ENCODE results near the gene PWWP2B. TPM values are rescaled to one million over a fixed set of nuclear protein-coding genes. Genes with fewer than 3 reads are reported as not detected.

PWWP2B gene
- total and polyA plus RNA-seq, 10 of the 15 experiments (the other 5 are each of a cell fraction or from before 2014, with no cell fraction given) = 0.04 to 0.87 (median 0.35) TPM; not detected in 4

GRCh38 chr10:132458071-132458585 is 61.1 kb downstream of the PWWP2B start:
- Histone ChIP-seq H2AFZ (ENCODE audit: control insufficient read depth, low read depth, low read length) (no peak overlapping the region), H4K20me1 (ENCODE audit: control insufficient read depth, insufficient read depth) (no peaks in the 10 kb centered on the region), H3K9ac (ENCODE audit: control insufficient read depth, insufficient read depth, low read length) (no peak overlapping the region), H3K9me3 (replicated peaks; ENCODE audit: control insufficient read depth, insufficient read depth, low read length) (no peaks in the 10 kb centered on the region), H3K36me3 (ENCODE audit: control insufficient read depth in 2 of 2, insufficient read depth in 2 of 2, low read length in 1 of 2) (no peaks in the 10 kb centered on the region), H3K4me2 (ENCODE audit: control insufficient read depth, insufficient read depth) (no peak overlapping the region), H3K4me1 (ENCODE audit: control insufficient read depth, insufficient read depth, low read length) (no peaks in the 10 kb centered on the region), H3K79me2 (ENCODE audit: control insufficient read depth, insufficient read depth, low read length) (no peaks in the 10 kb centered on the region), H3K27ac (ENCODE audit: control insufficient read depth, insufficient read depth) (no peak overlapping the region), H3K27me3 (replicated peaks in 1 of 2; ENCODE audit: control insufficient read depth in 2 of 2, insufficient read depth in 2 of 2, low read length in 1 of 2) (no peaks in the 10 kb centered on the region; a peak in 2 of 4 replicates), H3K4me3 (no peak overlapping the region)
- FAIRE-seq (no peak), DNase-seq (ENCODE audit: low read depth, low spot score) (no peak), ATAC-seq (no peak)
- in situ Hi-C loops (cut with MboI) (loop anchor here (5.0 to 10.0 kb wide), 3 partner anchors 74 to 563 kb away; no protein-coding TSS in a partner anchor), intact Hi-C loops (cut with micrococcal nuclease; ENCODE audit: unreplicated experiment) (loop anchor here (1.0 to 5.0 kb wide), 2 partner anchors 119 to 179 kb away; no protein-coding TSS in a partner anchor)
- POLR2A ChIA-PET = no interaction called here
- CTCF ChIA-PET = interaction anchor here (1.0 to 3.2 kb wide), 6 partner anchors 72 to 235 kb away, joined by 3 to 25 read pairs (median 7); no protein-coding TSS in a partner anchor
- SMC1A ChIA-PET (ENCODE audit: uncharacterized antibody, unreplicated experiment) = interaction anchor here (1.6 to 3.1 kb wide), 5 partner anchors 82 to 181 kb away, joined by 7 to 33 read pairs (median 16); no protein-coding TSS in a partner anchor
- no TSS peak for BruUV-seq (replicated peaks)
- RAD21 ChIA-PET (ENCODE audit: unreplicated experiment) = interaction anchor here (1.1 to 3.1 kb wide), 6 partner anchors 79 to 175 kb away, joined by 4 to 23 read pairs (median 16); no protein-coding TSS in a partner anchor
- 39% methylated on average over 19 of the region's 19 CpGs for WGBS (ENCODE audit: insufficient coverage, insufficient replicate concordance, low lambda C conversion rate, missing lambda C conversion rate)
- TF ChIP-seq MAX (IDR thresholded peaks at IDR 0.05; ENCODE audit: low read depth, low read length) (no peak), SP1 (IDR thresholded peaks at IDR 0.05; ENCODE audit: low read depth, low read length) (no peak), SMAD5 (IDR thresholded peaks at IDR 0.05; ENCODE audit: low read depth) (no peak), ZBTB11 (CRISPR knock-in tag; IDR thresholded peaks at IDR 0.05) (no peak), HDAC6 (IDR thresholded peaks at IDR 0.05; ENCODE audit: unreplicated experiment) (no peak), CEBPZ (IDR thresholded peaks at IDR 0.05; ENCODE audit: low read depth, low read length) (no peak), CBFB (IDR thresholded peaks at IDR 0.05; ENCODE audit: low read depth) (no peak), ESRRA (IDR thresholded peaks at IDR 0.05; ENCODE audit: low read length) (no peak), RELA (IDR thresholded peaks at IDR 0.05; ENCODE audit: borderline replicate concordance, partially characterized antibody) (no peak), LARP7 (IDR thresholded peaks at IDR 0.05) (no peak), RELB (IDR thresholded peaks at IDR 0.05; ENCODE audit: low read depth) (no peak)
